ENCODE results near the gene TBC1D21.

- TF ChIP-seq CTCF (IDR thresholded peaks at IDR 0.05) (no peak), POLR2A (IDR thresholded peaks at IDR 0.05) (no peak)
Observed at GRCh38 chr15:73935547-73935946, 62.2 kb downstream of the TBC1D21 start.
